Panc1 (cell line): ENCODE results near the gene PRXL2A.

ENCODE experiments used
- POLR2AphosphoS5 ChIP-seq: IDR thresholded peaks from 2 replicates; pipeline ENCODE4 v1.6.1; 2012; ENCODE audit warnings: mild to moderate bottlenecking, low read depth, low read length, moderate library complexity
- SIN3A ChIP-seq: IDR thresholded peaks from 2 replicates; pipeline ENCODE4 v1.6.1; 2012; ENCODE audit warnings: low read depth, mild to moderate bottlenecking, low read length, moderate library complexity, borderline replicate concordance; ENCODE audit not compliant: insufficient read depth
- TCF7L2 ChIP-seq: IDR thresholded peaks from 2 replicates; pipeline ENCODE4 v1.6.1; 2011; ENCODE audit warnings: mild to moderate bottlenecking, low read depth, low read length, inconsistent platforms
- TF ChIP-seq, protein P1 (sequence below), 2 experiments: IDR thresholded peaks; 2 replicates each; pipeline ENCODE4 v1.6.1; 2011 to 2012; ENCODE audit warnings: low read depth in 2 of 2, control low read depth in 1 of 2, low read length in 1 of 2, mild to moderate bottlenecking in 1 of 2, moderate library complexity in 1 of 2; ENCODE audit not compliant: insufficient read depth in 1 of 2
- TF ChIP-seq, protein P2 (sequence below): fragments of 450-650 bp; IDR thresholded peaks from 2 replicates; pipeline ENCODE4 v1.5.1; 2017; ENCODE audit warnings: mild to moderate bottlenecking

DNA sequence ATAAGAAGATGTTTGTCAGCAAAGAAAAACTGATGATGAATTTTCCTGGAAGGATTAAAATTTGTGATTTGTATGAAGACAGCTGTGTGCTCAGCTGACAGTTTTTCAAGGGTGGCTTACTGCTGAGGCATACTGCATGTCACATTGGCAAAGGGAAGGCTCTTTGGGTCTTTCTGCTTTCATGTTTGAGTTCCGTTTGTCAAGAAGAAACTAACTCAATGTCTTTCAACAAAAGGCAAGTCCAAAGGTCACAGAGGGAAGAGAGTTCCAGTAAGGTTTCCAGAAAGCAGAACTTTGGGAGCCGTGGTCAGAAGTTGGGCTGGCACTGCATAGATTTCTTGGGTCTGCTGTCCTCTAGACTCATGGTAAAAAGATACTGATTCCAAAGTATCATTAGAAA lies 34.8 kb upstream of the PRXL2A start:
- TF ChIP-seq, protein P1, sequence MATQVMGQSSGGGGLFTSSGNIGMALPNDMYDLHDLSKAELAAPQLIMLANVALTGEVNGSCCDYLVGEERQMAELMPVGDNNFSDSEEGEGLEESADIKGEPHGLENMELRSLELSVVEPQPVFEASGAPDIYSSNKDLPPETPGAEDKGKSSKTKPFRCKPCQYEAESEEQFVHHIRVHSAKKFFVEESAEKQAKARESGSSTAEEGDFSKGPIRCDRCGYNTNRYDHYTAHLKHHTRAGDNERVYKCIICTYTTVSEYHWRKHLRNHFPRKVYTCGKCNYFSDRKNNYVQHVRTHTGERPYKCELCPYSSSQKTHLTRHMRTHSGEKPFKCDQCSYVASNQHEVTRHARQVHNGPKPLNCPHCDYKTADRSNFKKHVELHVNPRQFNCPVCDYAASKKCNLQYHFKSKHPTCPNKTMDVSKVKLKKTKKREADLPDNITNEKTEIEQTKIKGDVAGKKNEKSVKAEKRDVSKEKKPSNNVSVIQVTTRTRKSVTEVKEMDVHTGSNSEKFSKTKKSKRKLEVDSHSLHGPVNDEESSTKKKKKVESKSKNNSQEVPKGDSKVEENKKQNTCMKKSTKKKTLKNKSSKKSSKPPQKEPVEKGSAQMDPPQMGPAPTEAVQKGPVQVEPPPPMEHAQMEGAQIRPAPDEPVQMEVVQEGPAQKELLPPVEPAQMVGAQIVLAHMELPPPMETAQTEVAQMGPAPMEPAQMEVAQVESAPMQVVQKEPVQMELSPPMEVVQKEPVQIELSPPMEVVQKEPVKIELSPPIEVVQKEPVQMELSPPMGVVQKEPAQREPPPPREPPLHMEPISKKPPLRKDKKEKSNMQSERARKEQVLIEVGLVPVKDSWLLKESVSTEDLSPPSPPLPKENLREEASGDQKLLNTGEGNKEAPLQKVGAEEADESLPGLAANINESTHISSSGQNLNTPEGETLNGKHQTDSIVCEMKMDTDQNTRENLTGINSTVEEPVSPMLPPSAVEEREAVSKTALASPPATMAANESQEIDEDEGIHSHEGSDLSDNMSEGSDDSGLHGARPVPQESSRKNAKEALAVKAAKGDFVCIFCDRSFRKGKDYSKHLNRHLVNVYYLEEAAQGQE (IDR thresholded peaks at IDR 0.05; ENCODE audit: insufficient read depth in 1 of 2, low read depth in 2 of 2, low read length in 1 of 2): no peak
- TF ChIP-seq, protein P2, sequence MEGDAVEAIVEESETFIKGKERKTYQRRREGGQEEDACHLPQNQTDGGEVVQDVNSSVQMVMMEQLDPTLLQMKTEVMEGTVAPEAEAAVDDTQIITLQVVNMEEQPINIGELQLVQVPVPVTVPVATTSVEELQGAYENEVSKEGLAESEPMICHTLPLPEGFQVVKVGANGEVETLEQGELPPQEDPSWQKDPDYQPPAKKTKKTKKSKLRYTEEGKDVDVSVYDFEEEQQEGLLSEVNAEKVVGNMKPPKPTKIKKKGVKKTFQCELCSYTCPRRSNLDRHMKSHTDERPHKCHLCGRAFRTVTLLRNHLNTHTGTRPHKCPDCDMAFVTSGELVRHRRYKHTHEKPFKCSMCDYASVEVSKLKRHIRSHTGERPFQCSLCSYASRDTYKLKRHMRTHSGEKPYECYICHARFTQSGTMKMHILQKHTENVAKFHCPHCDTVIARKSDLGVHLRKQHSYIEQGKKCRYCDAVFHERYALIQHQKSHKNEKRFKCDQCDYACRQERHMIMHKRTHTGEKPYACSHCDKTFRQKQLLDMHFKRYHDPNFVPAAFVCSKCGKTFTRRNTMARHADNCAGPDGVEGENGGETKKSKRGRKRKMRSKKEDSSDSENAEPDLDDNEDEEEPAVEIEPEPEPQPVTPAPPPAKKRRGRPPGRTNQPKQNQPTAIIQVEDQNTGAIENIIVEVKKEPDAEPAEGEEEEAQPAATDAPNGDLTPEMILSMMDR: no peak
- TF ChIP-seq POLR2AphosphoS5: no peak
- TF ChIP-seq SIN3A: no peak
- TF ChIP-seq TCF7L2: no peak
